Psoas muscle (tissue), 8 donors: ENCODE measurements around the gene TDO2. TPM values are rescaled to one million over a fixed set of nuclear protein-coding genes. Genes with fewer than 3 reads are reported as not detected.

Experiments used
- ATAC-seq, 4 donors: fragments of 200-7000 bp; cut with Tn5 transposase; one replicate each; pipeline ENCODE4 v1.9.1; 2020; ENCODE audit warnings: moderate library complexity in 3 of 4, mild to moderate bottlenecking in 2 of 4
- DNase-seq, 2 donors: peaks; one replicate each; pipeline ENCODE4 v3.0.0-alpha.2; 2020
- H3K27ac ChIP-seq: fragments of 200-600 bp; one replicate; pipeline ENCODE4 v1.8.0; 2022
- H3K27me3 ChIP-seq, 3 donors: fragments of 200-600 bp in 1 of 3; one replicate each; pipeline versions ENCODE4 v1.6.1 to v1.8.0; 2013 to 2022; ENCODE audit warnings: low read length in 2 of 3, mild to moderate bottlenecking in 2 of 3, moderate library complexity in 1 of 3; ENCODE audit not compliant: insufficient read depth in 3 of 3
- H3K36me3 ChIP-seq, 2 donors: fragments of 200-600 bp in 1 of 2; one replicate each; pipeline versions ENCODE4 v1.6.1 to v1.8.0; 2013 to 2022; ENCODE audit warnings: low read depth in 1 of 2, mild to moderate bottlenecking in 1 of 2, moderate library complexity in 1 of 2; ENCODE audit not compliant: insufficient read depth in 1 of 2
- H3K4me1 ChIP-seq: fragments of 200-600 bp; one replicate; pipeline ENCODE4 v1.8.0; 2022
- H3K4me3 ChIP-seq: fragments of 200-600 bp; one replicate; pipeline ENCODE4 v1.8.0; 2022; ENCODE audit warnings: mild to moderate bottlenecking
- H3K9me3 ChIP-seq: fragments of 200-600 bp; one replicate; pipeline ENCODE4 v1.8.0; 2022
- CTCF ChIP-seq: fragments of 200-600 bp; IDR thresholded peaks from one replicate; pipeline ENCODE4 v1.8.0; 2022; ENCODE audit warnings: antibody characterized with exemption
- WGBS, 3 donors: extraction: QIAGEN DNeasy Blood & Tissue Kit; methylation state at CpG; one replicate each; pipeline versions ENCODE4 v1.1.6 to v1.1.7; 2013; 5-methylcytosine and 5-hydroxymethylcytosine counted together
- intact Hi-C, 2 donors: fragments of 100-400 bp; cut with DNase I; formaldehyde crosslinking; loops; one replicate each; pipeline versions ENCODE4 v1.11.0 to v1.14.2; 2022
- polyA plus RNA-seq, 3 donors: library from polyadenylated mRNA; stranded (reverse); fragments of 200-250 nt; gene quantifications; one replicate each; pipeline ENCODE4 v1.2.3, GENCODE V29; 2013
- total RNA-seq, 4 donors: library from RNA; stranded (reverse); fragmentation: NEBNext Ultra II Directional in 2 of 4; extraction: Animal tissue kit (Norgen Biotek cat#: 25700) in 2 of 4; gene quantifications; one replicate each; pipeline versions ENCODE4 v1.2.1 to v1.2.4, GENCODE V29; 2021 to 2023
- donor health status: healthy with polysubstance abuse.
- donor health status: DM: no; HTN: no; CAD: no; lungs with moderate emphysema.
- donor health status: Bipolar disorder and iron deficiency.
- donor health status: healthy.
- donor health status: DM: yes; HTN: yes; CAD: no.
- donor health status: DM: no; HTN: no; CAD: no.
- donor health status: DM: no; HTN: no; CAD: no.
- donor health status: DM: yes; HTN: yes; CAD: no.

TDO2 gene
- total and polyA plus RNA-seq, 7 donors: 0.04 to 0.35 (median 0.21) TPM; not detected in 4

GRCh38 chr4:155935389-155935986 lies 32.0 kb downstream of the TDO2 start:
- Histone ChIP-seq H3K9me3 (no peaks in the 10 kb centered on the region), H3K4me1 (no peaks in the 10 kb centered on the region), H3K27me3 (no peaks in the 10 kb centered on the region), H3K4me3 (no peak overlapping the region), H3K27ac (no peak overlapping the region), H3K36me3 (peaks cover 0 to 4% of the 10 kb centered on the region in 2 donors)
- DNase-seq (no peak), ATAC-seq (no peak)
- 83 to 86% (median 85%) methylated on average over 4 of the region's 4 CpGs for WGBS, 3 donors
- no peak for TF ChIP-seq CTCF
- intact Hi-C loops: no loop called here

GRCh38 chr4:155941085-155941790 lies 37.7 kb downstream of the TDO2 start:
- no peaks in the 10 kb centered on the region for H3K9me3 ChIP-seq
- intact Hi-C loops: loop anchor here in 1 of 2 donors (10.0 kb wide), 1 partner anchor 136 kb away; no protein-coding TSS in a partner anchor
- ATAC-seq (no peak), DNase-seq (no peak)
- WGBS, 3 donors: 70 to 75% (median 70%) methylated on average over 6 of the region's 6 CpGs
- no peaks in the 10 kb centered on the region for H3K4me1 ChIP-seq
- peaks cover 0 to 12% of the 10 kb centered on the region in 2 donors for H3K36me3 ChIP-seq
- no peak overlapping the region for H3K27ac ChIP-seq
- H3K4me3 ChIP-seq: no peak overlapping the region
- TF ChIP-seq CTCF: no peak
- H3K27me3 ChIP-seq: no peaks in the 10 kb centered on the region

- WGBS, 3 donors: 83 to 97% (median 93%) methylated on average over 1 of the region's 1 CpG
- Histone ChIP-seq H3K4me3 (no peak overlapping the region), H3K27me3 (no peaks in the 10 kb centered on the region), H3K4me1 (no peaks in the 10 kb centered on the region), H3K9me3 (no peaks in the 10 kb centered on the region), H3K27ac (no peak overlapping the region), H3K36me3 (peaks cover 0 to 12% of the 10 kb centered on the region in 2 donors)
- no peak for TF ChIP-seq CTCF
- DNase-seq (no peak), ATAC-seq (no peak)
- intact Hi-C loops: loop anchor here in 1 of 2 donors (10.0 kb wide), 1 partner anchor 137 kb away; no protein-coding TSS in a partner anchor
These were observed 38.3 kb downstream of the TDO2 start for GRCh38 chr4:155941820-155942219.

- TF ChIP-seq CTCF: no peak
- DNase-seq (no peak), ATAC-seq (no peak)
- intact Hi-C loops: loop anchor here in 1 of 2 donors (10.0 kb wide), 1 partner anchor 139 kb away; no protein-coding TSS in a partner anchor
- 77 to 92% (median 90%) methylated on average over 3 of the region's 3 CpGs for WGBS, 3 donors
- no peak overlapping the region for H3K4me3 ChIP-seq
- no peaks in the 10 kb centered on the region for H3K27me3 ChIP-seq
- no peaks in the 10 kb centered on the region for H3K4me1 ChIP-seq
- H3K36me3 ChIP-seq: peaks cover 0 to 8% of the 10 kb centered on the region in 2 donors
- no peaks in the 10 kb centered on the region for H3K9me3 ChIP-seq
- no peak overlapping the region for H3K27ac ChIP-seq
These were observed 40.3 kb downstream of the TDO2 start for GRCh38 chr4:155943605-155944291.
